Activated CD4-positive, alpha-beta T cell treated with anti-CD3 and anti-CD28 coated beads, Interleukin-2, amount 50 U/mL, for 24 hours (primary cell): ENCODE results near the gene NPPB.

ENCODE experiments used
- DNase-seq, 2 donors: peaks; one replicate each; pipeline ENCODE4 v3.0.0-alpha.2; 2020; ENCODE audit warnings: low read depth in 1 of 2, low spot score in 1 of 2

The NPPB gene

DNA sequence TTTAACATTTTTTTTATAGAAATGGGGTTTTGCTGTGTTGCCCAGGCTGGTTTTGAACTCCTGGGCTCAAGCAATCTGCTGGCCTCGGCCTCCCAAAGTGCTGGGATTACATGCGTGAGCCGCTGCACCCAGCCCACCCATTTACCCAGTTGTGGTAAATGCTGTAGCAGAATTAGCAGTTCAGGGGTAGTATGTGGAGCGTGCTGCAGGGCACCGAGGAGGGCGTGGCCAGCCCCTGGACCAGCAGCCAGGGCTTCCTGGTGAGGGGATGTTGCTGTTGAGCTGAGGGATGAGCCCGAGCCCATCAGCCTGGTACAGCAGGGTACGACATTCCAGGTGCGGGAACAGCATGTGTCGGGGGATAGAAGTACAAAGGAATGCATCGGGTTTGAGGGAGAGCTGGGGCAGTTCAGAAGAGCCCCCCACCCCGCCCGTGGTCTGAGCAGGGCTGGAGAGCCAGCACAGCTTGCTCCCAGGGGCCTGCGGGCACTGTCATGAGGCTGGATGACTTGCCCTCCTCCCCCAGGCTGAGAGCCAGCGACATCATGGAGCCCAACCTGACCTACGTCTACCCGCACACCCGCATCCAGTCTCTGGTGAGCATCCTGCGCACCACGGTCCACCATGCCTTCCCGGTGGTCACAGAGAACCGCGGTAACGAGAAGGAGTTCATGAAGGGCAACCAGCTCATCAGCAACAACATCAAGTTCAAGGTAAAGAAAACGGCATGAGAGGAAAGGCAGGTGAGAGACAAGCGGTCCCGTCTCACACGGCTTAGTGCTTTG is 23.1 kb downstream of the NPPB start:
- no peak for DNase-seq

DNA sequence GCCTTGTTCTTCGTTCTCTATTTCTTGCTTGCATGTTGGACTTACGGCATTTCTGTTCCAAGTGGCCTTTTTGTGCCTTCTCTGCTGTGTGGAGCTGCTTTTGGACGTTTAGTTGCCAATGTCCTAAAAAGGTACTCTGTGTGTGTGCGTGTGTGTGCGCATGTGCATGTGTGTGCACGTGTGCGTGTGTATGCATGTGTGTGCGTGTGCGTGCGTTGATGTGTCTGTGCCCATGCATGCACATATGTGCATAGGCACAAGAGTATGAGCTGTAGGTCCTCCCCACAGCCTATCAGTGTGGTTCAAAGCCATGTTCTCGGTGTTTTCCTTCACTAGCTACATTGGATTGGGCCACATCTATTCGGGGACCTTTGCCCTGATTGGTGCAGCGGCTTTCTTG is 24.8 kb downstream of the NPPB start:
- no peak for DNase-seq

DNA sequence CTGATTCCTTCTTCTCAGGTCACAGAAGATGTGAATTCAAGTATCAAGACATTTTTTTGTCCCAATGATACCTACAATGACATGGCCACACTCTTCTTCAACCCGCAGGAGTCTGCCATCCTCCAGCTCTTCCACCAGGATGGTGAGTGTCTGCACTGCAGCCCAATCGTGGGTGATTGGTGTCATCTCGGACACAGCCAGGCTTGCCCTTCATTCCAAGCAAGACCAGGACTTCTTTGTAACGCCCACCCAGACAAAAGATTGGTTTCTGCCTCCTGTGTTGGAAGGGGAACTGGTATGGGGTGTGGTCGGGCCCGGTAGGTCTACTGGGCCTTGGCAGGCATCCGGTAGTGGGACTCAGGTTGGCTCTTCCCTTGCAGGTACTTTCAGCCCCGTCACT is 25.2 kb downstream of the NPPB start:
- no peak for DNase-seq

DNA sequence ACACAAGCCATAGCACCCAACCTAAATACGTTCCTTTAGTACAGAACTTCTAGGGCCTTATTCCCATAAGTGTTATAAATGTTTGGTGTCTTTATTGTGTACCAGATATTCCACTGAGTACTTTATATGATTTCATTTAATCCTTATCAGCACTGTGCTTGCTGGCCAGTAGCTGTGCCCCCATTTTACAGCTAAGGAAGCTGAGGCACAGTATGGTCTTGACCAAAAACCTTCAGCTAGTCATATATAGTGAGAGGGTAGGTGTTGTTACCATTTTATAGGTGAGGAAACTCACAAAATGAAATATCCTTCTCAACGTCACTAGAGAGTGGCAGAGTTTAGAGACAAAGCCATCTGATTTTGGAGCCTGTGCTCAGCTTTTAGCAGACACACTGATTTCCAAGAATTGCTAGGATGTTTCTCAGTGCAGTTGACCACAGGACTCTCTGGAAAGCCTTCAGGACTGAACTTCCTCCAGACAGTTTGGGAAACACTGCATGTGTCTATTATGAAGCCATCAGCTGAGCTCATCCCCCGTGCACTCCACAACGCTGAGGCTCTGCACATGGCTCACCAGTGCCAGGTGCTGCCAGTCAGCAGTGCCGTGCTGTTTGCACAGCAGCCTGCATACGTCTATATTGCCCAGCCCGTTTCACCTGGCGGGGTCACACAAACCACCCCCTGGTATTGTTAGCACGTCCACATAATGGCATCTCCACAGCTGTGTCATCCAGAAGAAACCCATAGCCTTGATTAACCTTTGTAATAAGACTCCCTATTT is 26.6 kb downstream of the NPPB start:
- DNase-seq: no peak

DNA sequence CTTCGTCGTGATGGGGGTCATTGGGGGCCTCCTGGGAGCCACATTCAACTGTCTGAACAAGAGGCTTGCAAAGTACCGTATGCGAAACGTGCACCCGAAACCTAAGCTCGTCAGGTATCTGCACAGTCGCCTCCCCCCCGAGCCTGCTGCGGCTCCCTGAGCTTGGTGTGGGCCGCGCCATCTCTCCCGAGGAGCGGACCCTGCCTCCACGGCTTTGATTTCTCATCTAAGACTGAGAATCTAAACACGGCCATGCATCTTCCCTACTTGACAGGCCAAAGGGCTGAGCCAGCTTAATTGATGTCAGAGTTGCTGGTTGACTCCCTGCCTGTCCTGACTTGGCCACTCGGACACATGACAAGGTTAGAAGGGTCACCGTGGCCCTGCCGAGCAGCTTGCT is 30.2 kb downstream of the NPPB start:
- DNase-seq: no peak

DNA sequence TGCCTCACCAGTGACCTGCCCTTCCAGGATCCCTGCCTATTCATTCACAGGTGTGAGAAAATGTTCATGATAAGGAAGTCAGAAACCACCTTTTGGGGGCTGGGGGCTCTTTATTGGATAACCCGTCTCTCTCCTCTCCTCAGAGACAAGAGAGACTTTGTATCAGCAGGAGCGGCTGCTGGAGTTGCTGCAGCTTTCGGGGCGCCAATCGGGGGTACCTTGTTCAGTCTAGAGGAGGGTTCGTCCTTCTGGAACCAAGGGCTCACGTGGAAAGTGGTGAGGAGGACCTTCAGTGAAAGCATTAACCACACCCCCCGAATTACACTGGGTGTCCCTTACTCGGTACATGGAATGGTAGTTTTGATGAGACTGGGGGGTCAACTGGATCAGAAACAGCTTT is 31.8 kb downstream of the NPPB start:
- DNase-seq: no peak

DNA sequence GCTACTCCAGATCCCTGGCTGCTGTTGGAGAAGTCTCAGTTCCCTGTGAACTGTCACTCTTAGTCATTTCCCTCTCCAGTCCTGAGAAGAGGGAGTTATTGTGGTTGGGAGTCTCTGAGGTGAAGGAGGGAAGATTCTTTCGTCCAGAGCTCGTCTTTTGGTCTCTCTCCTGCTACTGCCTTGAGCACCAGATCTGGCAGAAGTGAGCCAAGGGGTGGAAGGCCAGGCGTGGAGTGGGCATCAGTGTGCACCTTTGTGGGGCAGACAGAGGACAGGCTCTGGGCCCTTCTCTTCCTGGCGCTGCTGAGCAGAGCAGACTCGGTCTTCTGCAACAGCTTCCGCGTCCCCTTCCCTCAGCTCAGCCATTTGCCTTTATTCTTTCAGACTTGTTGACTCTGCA is 33.6 kb downstream of the NPPB start:
- no peak for DNase-seq

DNA sequence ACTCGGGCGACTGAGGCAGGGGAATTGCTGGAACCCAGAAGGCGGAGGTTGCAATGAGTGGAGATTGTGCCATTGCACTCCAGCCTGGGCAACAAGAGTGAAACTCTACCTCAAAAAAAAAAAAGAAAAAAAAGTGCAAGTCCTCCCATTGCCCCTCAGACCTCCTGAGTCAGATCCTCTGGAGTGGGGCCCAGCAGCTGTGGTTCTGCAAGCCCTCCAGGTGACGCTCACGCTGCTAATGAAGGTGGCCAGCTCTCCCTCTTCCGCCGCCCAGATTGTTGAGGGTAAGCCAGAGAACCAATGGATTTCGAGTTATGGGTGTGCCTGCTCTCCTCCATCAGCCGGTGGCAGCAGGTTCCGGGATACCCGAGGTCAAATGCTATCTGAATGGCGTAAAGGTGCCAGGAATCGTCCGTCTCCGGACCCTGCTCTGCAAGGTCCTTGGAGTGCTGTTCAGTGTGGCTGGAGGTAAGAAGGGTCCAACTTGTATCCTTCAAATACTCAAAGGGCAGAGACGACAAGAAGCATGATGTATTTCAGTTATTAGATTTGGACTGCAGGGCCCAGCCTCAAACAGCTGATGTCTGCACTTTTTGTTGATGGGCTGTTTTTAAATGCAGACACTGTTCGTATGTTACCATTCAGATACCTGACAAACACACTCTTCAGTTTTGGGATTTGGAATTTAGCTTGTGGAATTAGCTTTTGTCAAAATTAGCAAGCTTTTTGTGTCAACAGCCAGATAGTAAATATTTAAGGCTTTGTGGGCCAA is 35.2 kb downstream of the NPPB start:
- DNase-seq: no peak

DNA sequence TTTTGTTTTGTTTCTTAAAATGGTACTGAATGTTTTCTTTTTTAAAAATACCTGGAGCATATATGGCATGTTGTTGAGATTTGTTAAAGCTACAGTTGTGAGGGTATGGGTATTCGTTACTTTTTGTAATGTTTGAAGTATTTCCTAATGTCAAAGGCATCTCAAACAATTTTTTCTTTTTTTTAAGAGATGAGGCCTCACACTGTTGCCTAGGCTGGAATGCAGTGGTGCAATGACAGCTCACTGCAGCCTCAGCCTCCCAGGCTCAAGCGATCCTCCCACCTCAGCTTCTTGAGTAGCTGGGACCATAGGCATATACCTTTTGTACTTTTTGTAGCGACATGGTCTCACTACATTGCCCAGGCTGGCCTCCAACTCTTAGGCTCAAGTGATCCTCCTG is 36.7 kb downstream of the NPPB start:
- DNase-seq: no peak

DNA sequence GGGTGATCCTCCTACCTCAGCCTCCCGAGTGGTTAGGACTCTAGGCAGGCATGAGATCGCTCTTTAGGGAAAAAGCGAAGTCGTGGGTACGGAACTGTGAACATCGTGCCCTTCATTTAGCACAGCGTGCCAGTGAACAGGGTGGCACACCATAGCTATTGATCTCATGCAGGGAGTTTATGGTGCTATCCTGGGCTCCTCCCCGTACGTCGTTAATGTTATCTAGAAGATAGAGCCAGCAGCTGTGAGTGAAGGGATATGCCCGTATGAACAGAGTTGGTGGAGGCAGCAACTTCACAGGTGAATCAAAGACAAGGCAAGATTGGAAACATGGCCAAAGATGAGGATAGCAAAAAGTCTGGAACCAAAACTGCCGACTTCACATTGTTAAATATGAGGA is 41.6 kb downstream of the NPPB start:
- no peak for DNase-seq

DNA sequence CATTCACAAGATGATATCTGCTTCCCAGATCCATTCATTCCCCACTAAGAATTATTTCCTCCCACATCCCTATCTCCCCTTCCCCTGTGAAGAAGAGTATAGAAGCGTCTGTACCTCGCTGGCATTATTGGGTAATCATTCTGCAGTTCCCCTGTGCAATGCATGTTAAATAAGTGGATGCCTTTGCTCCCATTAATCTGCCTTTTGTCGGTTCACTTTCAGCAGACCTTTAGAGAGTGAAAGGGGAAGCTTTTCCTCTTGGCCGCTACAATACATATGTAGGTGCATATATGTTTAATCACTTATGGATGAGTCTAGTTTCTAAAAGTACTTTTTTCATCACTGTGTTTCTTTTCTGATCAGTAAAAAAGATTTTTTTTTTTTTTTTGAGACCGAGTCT is 45.7 kb downstream of the NPPB start:
- no peak for DNase-seq
